Liver (tissue), 9 donors: Measurements from ENCODE around the gene DMD. TPM values are rescaled to one million over a fixed set of nuclear protein-coding genes. Genes with fewer than 3 reads are reported as not detected.

Experiments used
- DNase-seq: peaks from one replicate; pipeline ENCODE4 v3.0.0-alpha.2; 2017; ENCODE audit warnings: low spot score
- H3K27ac ChIP-seq, 2 donors: one replicate each; pipeline ENCODE4 v1.7.0; 2013; ENCODE audit warnings: inconsistent platforms in 2 of 2, low read length in 2 of 2, control low read depth in 1 of 2, low read depth in 1 of 2, mild to moderate bottlenecking in 1 of 2
- H3K27me3 ChIP-seq, 4 donors: one replicate each; pipeline versions ENCODE4 v1.6.1 to v1.7.0; 2013; ENCODE audit warnings: low read length in 3 of 4, inconsistent platforms in 1 of 4, mild to moderate bottlenecking in 1 of 4, moderate library complexity in 1 of 4; ENCODE audit not compliant: control insufficient read depth in 4 of 4, insufficient read depth in 4 of 4
- H3K36me3 ChIP-seq, 4 donors: one replicate each; pipeline versions ENCODE4 v1.6.1 to v1.7.0; 2013; ENCODE audit warnings: low read length in 3 of 4, mild to moderate bottlenecking in 3 of 4, low read depth in 1 of 4, moderate library complexity in 1 of 4; ENCODE audit not compliant: control insufficient read depth in 4 of 4, insufficient read depth in 3 of 4
- H3K4me1 ChIP-seq, 4 donors: one replicate each; pipeline versions ENCODE4 v1.6.1 to v1.7.0; 2013; ENCODE audit warnings: low read length in 3 of 4, mild to moderate bottlenecking in 3 of 4, moderate library complexity in 1 of 4; ENCODE audit not compliant: control insufficient read depth in 4 of 4, insufficient read depth in 4 of 4
- H3K4me3 ChIP-seq, 3 donors: one replicate each; pipeline versions ENCODE4 v1.6.1 to v1.7.0; 2013; ENCODE audit warnings: low read length in 3 of 3, control low read depth in 1 of 3, low read depth in 1 of 3, mild to moderate bottlenecking in 1 of 3
- H3K9ac ChIP-seq, 2 donors: one replicate each; pipeline ENCODE4 v1.7.0; 2013; ENCODE audit warnings: low read length in 2 of 2, mild to moderate bottlenecking in 2 of 2, moderate library complexity in 2 of 2, control low read depth in 1 of 2, low read depth in 1 of 2
- H3K9me3 ChIP-seq, 4 donors: one replicate each; pipeline versions ENCODE4 v1.6.1 to v1.7.0; 2013; ENCODE audit warnings: low read length in 3 of 4; ENCODE audit not compliant: control insufficient read depth in 4 of 4
- ATF3 ChIP-seq: IDR thresholded peaks from 2 replicates; pipeline ENCODE4 v1.6.1; 2016; ENCODE audit warnings: antibody characterized with exemption
- EGR1 ChIP-seq, 2 donors: IDR thresholded peaks; 2 replicates each; pipeline ENCODE4 v1.6.1; 2016 to 2018; ENCODE audit warnings: antibody characterized with exemption in 2 of 2, low read depth in 2 of 2
- FOXA1 ChIP-seq: IDR thresholded peaks from 2 replicates; pipeline ENCODE4 v1.6.1; 2016; ENCODE audit warnings: antibody characterized with exemption
- FOXA2 ChIP-seq: IDR thresholded peaks from 2 replicates; pipeline ENCODE4 v1.6.1; 2016; ENCODE audit warnings: antibody characterized with exemption
- GABPA ChIP-seq, 2 donors: IDR thresholded peaks in 1 of 2; conservative IDR thresholded peaks in 1 of 2; 2 replicates each; pipeline ENCODE4 v1.6.1; 2016; ENCODE audit warnings: antibody characterized with exemption in 2 of 2, mild to moderate bottlenecking in 1 of 2, moderate library complexity in 1 of 2
- HNF4G ChIP-seq: IDR thresholded peaks from 2 replicates; pipeline ENCODE4 v1.6.1; 2016; ENCODE audit warnings: antibody characterized with exemption
- JUND ChIP-seq, 2 donors: IDR thresholded peaks; 2 replicates each; pipeline ENCODE4 v1.6.1; 2016; ENCODE audit warnings: antibody characterized with exemption in 2 of 2
- MAX ChIP-seq: IDR thresholded peaks from 2 replicates; pipeline ENCODE4 v1.6.1; 2016; ENCODE audit warnings: antibody characterized with exemption
- NR2F2 ChIP-seq: IDR thresholded peaks from 2 replicates; pipeline ENCODE4 v1.6.1; 2016; ENCODE audit warnings: antibody characterized with exemption
- REST ChIP-seq: IDR thresholded peaks from 2 replicates; pipeline ENCODE4 v1.6.1; 2016; ENCODE audit warnings: antibody characterized with exemption, mild to moderate bottlenecking
- RXRA ChIP-seq, 2 donors: IDR thresholded peaks; 2 replicates each; pipeline ENCODE4 v1.6.1; 2017 to 2018; ENCODE audit warnings: antibody characterized with exemption in 2 of 2, mild to moderate bottlenecking in 1 of 2
- SP1 ChIP-seq: IDR thresholded peaks from 2 replicates; pipeline ENCODE4 v1.6.1; 2018; ENCODE audit warnings: antibody characterized with exemption, mild to moderate bottlenecking
- TAF1 ChIP-seq: conservative IDR thresholded peaks from 2 replicates; pipeline ENCODE4 v1.6.1; 2016; ENCODE audit warnings: antibody characterized with exemption, mild to moderate bottlenecking
- ZBTB33 ChIP-seq: IDR thresholded peaks from 2 replicates; pipeline ENCODE4 v1.6.1; 2016; ENCODE audit warnings: antibody characterized with exemption
- WGBS: extraction: QIAGEN DNeasy Blood & Tissue Kit; methylation state at CpG from one replicate; pipeline ENCODE4 v1.1.7; 2013; 5-methylcytosine and 5-hydroxymethylcytosine counted together
- polyA plus RNA-seq, 2 donors: library from polyadenylated mRNA; stranded (reverse) in 1 of 2; unstranded in 1 of 2; fragments of 200-250 nt in 1 of 2; fragments of >200 nt in 1 of 2; fragmentation: Nextera tagmentation in 1 of 2; extraction: Ambion mirVana in 1 of 2; gene quantifications; one replicate each; pipeline versions ENCODE4 v1.2.1 to v1.2.3, GENCODE V29; 2013 to 2015
- total RNA-seq, 2 donors: library from RNA; depleted of rRNA; stranded (reverse); fragments of >200 nt; gene quantifications; one replicate each; pipeline ENCODE4 v1.2.3, GENCODE V29; 2014
- donor health status: healthy.
- donor health status: healthy.
- donor health status: healthy.
- donor health status: healthy.
- donor health status: healthy.

DMD gene
- total and polyA plus RNA-seq, 4 donors, result 14.6 to 61.9 (median 23.9) TPM

GRCh38 chrX:31260351-31260750, 1951.0 kb downstream of the DMD start:
- Histone ChIP-seq H3K27ac (no peak overlapping the region), H3K36me3 (peaks cover 0 to 5% (median 1%) of the 10 kb centered on the region in 4 donors), H3K4me3 (no peak overlapping the region), H3K9me3 (no peaks in the 10 kb centered on the region), H3K27me3 (no peaks in the 10 kb centered on the region), H3K9ac (no peak overlapping the region), H3K4me1 (peaks cover 0 to 8% (median 4%) of the 10 kb centered on the region in 4 donors)
- TF ChIP-seq SP1, result no peak
- no peak for TF ChIP-seq MAX
- no peak for TF ChIP-seq HNF4G
- no peak for TF ChIP-seq ZBTB33
- DNase-seq, result no peak
- WGBS, result 85% methylated on average over 5 of the region's 5 CpGs

- Histone ChIP-seq H3K27ac (no peak overlapping the region), H3K36me3 (peaks cover 0 to 5% (median 1%) of the 10 kb centered on the region in 4 donors), H3K9me3 (no peaks in the 10 kb centered on the region), H3K9ac (no peak overlapping the region), H3K4me3 (no peak overlapping the region), H3K27me3 (no peaks in the 10 kb centered on the region), H3K4me1 (peaks cover 0 to 7% (median 3%) of the 10 kb centered on the region in 4 donors)
- peak in 1 of 2 donors; percentile 14 for TF ChIP-seq JUND (IDR thresholded peaks at IDR 0.05)
- no peak for TF ChIP-seq ATF3
- TF ChIP-seq ZBTB33, result no peak
- 47% methylated on average over 4 of the region's 4 CpGs for WGBS
- no peak for DNase-seq
These were observed 1953.2 kb downstream of the DMD start for GRCh38 chrX:31258166-31258565.

- no peak for TF ChIP-seq REST
- TF ChIP-seq ATF3, result no peak
- TF ChIP-seq HNF4G, result no peak
- no peak for TF ChIP-seq NR2F2
- TF ChIP-seq EGR1 (IDR thresholded peaks at IDR 0.05; ENCODE audit: low read depth in 2 of 2), result no peak
- no peak for TF ChIP-seq FOXA1
- TF ChIP-seq GABPA (IDR thresholded peaks at IDR 0.05 in 1 of 2, conservative IDR thresholded peaks at IDR 0.05 in 1 of 2), result no peak
- TF ChIP-seq RXRA (IDR thresholded peaks at IDR 0.05), result no peak
- no peak for TF ChIP-seq SP1
- TF ChIP-seq TAF1, result no peak
- TF ChIP-seq JUND (IDR thresholded peaks at IDR 0.05), result no peak
- no peak for TF ChIP-seq FOXA2
- H3K4me3 ChIP-seq, result no peak overlapping the region
These were observed 1955.9 kb downstream of the DMD start for GRCh38 chrX:31255310-31256033.

More at GRCh38 chrX:31255310-31256033, 1955.9 kb downstream of the DMD start:
- Histone ChIP-seq H3K27me3 (no peaks in the 10 kb centered on the region), H3K36me3 (peaks cover 0 to 5% (median 1%) of the 10 kb centered on the region in 4 donors), H3K4me1 (no peaks in the 10 kb centered on the region), H3K27ac (no peak overlapping the region), H3K9ac (no peak overlapping the region), H3K9me3 (no peaks in the 10 kb centered on the region)
- DNase-seq, result no peak
- 88% methylated on average over 9 of the region's 9 CpGs for WGBS
